NB4 (cell line): Measurements from ENCODE around the gene CKLF.
"Not testable (repeated sequence)": the region's sequence is repeated elsewhere in the genome, so short reads cannot be mapped to it uniquely, and the experiment has no call there.

Source experiments
- DNase-seq: peaks from one replicate; pipeline ENCODE4 v3.0.0; 2010; ENCODE audit warnings: low read depth
- H3K4me3 ChIP-seq: one replicate; pipeline ENCODE4 v1.5.1; 2011; ENCODE audit warnings: mild to moderate bottlenecking, low read depth, low read length, moderate library complexity
- MYC ChIP-seq: IDR thresholded peaks from 2 replicates; pipeline ENCODE4 v1.6.1; 2011; ENCODE audit warnings: low read depth, low read length
- POLR2A ChIP-seq: IDR thresholded peaks from 2 replicates; pipeline ENCODE4 v1.6.1; 2011; ENCODE audit warnings: mild to moderate bottlenecking; ENCODE audit not compliant: insufficient read length; ENCODE audit errors: extremely low read depth
- TF ChIP-seq, protein P1 (sequence below): IDR thresholded peaks from 2 replicates; pipeline ENCODE4 v1.6.1; 2011; ENCODE audit warnings: low read depth, low read length
- TF ChIP-seq, protein P2 (sequence below): IDR thresholded peaks from one replicate; pipeline ENCODE4 v1.5.1; 2012; ENCODE audit warnings: low read depth, low read length

Gene CKLF

DNA sequence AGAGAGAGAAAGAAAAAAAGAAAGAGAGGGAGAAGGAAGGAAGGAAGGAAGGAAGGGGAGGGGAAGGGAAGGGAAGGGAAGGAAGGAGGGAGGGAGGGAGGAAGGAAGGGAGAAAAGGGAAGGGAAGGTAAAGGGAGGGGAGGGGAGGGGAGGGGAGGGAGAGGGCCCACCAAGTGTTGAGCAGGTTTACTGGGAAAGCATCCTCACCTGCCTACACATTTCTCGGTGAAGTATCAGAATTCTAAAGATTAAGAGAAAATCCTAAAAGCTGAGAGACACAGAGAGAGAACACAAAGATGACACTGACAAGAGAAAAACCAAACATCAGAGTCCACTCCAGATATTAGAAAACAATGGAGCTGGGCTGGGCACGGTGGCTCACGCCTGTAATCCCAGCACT is 39.9 kb downstream of the CKLF start:
- H3K4me3 ChIP-seq = no peak overlapping the region
- TF ChIP-seq, protein P1, sequence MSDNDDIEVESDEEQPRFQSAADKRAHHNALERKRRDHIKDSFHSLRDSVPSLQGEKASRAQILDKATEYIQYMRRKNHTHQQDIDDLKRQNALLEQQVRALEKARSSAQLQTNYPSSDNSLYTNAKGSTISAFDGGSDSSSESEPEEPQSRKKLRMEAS = no peak
- TF ChIP-seq, protein P2, sequence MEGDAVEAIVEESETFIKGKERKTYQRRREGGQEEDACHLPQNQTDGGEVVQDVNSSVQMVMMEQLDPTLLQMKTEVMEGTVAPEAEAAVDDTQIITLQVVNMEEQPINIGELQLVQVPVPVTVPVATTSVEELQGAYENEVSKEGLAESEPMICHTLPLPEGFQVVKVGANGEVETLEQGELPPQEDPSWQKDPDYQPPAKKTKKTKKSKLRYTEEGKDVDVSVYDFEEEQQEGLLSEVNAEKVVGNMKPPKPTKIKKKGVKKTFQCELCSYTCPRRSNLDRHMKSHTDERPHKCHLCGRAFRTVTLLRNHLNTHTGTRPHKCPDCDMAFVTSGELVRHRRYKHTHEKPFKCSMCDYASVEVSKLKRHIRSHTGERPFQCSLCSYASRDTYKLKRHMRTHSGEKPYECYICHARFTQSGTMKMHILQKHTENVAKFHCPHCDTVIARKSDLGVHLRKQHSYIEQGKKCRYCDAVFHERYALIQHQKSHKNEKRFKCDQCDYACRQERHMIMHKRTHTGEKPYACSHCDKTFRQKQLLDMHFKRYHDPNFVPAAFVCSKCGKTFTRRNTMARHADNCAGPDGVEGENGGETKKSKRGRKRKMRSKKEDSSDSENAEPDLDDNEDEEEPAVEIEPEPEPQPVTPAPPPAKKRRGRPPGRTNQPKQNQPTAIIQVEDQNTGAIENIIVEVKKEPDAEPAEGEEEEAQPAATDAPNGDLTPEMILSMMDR = no peak
- no peak for TF ChIP-seq POLR2A
- TF ChIP-seq MYC = no peak
- DNase-seq = no peak

DNA sequence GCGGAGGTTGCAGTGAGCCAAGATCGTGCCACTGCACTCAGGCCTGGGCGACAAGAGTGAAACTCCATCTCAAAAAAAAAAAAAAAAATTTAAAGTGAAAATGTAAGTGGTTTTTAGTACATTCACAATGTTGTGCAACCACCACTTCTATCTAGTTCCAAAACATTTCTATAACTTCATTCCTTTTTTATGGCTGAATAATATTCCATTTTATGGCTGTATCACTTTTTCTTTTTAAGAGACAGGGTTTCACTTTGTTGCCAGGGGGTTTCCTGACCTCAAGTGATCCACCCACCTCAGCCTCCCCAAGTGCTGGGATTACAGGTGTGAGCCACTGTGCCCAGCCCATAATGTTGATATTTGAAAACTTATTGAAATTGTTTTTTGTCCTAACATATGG is 40.4 kb downstream of the CKLF start:
- TF ChIP-seq, protein P1 = no peak
- TF ChIP-seq POLR2A (no peak), MYC (no peak)
- TF ChIP-seq, protein P2 = no peak
- DNase-seq = no peak
- no peak overlapping the region for H3K4me3 ChIP-seq

DNA sequence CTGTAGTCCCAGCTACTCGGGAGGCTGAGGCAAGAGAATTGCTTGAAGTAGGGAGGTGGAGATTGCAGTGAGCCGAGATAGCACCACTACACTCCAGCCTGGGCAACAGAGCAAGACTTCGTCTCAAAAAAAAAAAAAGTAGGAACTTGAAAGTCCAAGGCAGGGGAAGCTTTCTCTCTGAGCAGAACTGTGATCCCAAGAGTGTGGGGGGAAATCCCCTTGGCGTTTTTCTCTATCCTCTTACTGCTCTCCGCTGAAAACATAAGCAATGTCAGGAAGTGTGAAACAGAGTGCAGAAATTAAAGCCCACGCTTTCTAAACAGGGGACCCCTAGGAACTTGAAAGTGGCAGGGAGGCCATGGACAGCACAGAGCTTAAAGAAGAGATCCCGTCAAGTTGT is 42.4 kb downstream of the CKLF start:
- TF ChIP-seq MYC (no peak), POLR2A (no peak)
- TF ChIP-seq, protein P2 = no peak
- TF ChIP-seq, protein P1 = no peak
- H3K4me3 ChIP-seq = no peak overlapping the region
- no peak for DNase-seq

DNA sequence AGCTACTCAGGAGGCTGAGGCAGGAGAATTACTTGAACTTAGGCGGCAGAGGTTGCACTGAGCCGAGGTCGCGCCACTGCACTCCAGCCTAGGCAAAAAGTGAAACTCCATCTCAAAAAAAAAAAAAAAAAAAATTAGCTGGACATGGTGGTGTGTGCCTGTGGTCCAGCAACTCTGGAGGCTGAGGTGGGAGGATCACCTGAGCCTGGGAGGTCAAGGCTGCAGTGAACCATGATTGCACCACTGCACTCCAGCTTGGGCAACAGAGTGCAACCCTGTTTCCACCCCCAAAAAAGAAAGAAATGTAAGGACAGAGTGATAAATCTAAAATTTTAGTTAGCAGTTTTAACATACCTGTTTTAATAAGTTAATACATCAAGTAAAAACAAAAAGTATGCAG is 44.2 kb downstream of the CKLF start:
- DNase-seq, H3K4me3 ChIP-seq: not testable (repeated sequence)

DNA sequence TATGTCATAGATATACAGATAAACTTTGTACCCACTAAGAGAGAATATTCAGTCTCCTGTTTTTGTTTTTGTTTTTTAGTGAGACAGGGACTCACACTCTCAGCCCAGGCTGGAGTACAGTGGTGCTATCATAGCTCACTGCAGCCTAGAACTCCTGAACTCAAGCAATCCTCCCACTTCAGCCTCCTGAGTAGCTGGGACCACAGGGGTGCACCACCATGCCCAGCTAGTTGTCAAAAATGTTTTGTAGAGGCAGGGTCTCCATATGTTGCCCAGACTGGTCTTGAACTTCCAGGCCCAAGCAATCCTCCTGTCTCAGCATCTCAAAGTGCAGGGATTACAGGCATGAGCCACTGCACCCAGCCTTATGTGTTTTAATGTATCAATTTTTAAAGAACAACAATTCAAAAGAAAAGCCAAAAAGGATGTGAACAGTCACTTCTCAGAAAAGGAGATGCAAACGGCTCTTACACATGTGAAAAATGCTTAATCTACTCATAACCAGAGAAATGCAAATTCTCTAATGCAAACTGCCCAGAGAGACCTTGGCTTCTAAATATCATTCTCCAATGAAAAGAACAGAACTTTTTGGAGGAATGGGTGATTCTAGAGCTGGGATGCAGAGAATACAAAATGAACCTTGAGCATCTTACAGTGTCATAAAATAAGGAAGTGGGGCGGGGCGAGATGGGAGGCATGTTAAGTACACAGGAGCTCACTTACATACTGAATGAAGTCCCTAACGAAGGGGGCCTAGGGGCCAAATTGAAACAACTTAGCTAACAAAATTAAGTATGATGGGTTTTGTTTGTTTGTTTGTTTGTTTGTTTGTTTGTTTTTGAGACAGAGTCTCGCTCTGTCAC is 44.8 kb downstream of the CKLF start:
- TF ChIP-seq POLR2A (no peak), MYC (no peak)
- TF ChIP-seq, protein P2 = no peak
- TF ChIP-seq, protein P1 = no peak
- no peak overlapping the region for H3K4me3 ChIP-seq
- DNase-seq = no peak

DNA sequence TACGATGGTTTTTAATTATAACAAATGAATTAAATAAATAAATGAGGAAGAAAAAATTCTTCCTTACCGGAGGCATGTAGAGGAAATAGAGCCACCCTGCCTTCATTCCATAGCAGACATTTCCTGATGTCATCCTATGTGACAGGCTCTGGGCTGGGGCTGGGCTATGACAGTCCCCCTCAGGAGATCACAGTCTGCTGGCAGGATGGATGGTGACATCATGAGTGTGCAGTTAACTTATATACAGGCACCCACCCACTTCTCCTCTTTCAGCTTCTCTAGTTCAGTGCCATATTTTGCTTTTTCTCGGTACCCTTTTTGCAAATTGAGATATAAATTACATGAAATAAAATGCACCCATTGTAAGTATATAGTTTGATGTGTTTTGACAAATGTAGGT is 45.7 kb downstream of the CKLF start:
- no peak overlapping the region for H3K4me3 ChIP-seq
- TF ChIP-seq POLR2A = no peak
- no peak for TF ChIP-seq MYC
- TF ChIP-seq, protein P1 = no peak
- TF ChIP-seq, protein P2 = no peak
- no peak for DNase-seq
